ENCODE measurements around the gene DMGDH. TPM values are rescaled to one million over a fixed set of nuclear protein-coding genes. Genes with fewer than 3 reads are reported as not detected.

The DMGDH gene
- total and polyA plus RNA-seq, 2 donors (not counting 1 experiment from before 2014, with no cell fraction given), result 0.47 to 0.63 TPM

DNA sequence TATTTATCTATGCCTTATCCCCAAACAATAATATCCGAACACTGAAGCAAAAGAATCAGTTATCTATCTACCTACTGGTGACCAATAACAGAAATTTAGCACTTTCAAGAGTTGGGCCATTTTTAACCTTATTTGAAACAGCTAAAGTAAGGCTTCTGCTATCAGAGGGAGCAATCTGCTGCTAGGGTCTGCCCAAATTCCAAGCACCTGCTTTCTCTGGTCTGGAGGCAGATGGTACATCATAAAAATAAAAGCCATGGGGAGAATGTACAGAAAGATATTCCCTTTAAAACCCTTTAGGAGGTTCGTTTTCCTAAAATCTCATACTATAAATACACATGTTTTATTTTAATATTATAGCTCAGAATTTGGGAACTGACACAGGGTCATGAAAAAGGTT is 46.7 kb downstream of the DMGDH start:
- H3K4me2 ChIP-seq (replicated peaks; ENCODE audit: low read depth, low read length, poor library complexity, severe bottlenecking), result no peak overlapping the region
- H3K9ac ChIP-seq (ENCODE audit: low read length), result no peak overlapping the region
- no peak overlapping the region for H2AFZ ChIP-seq (ENCODE audit: insufficient read depth, low read depth, low read length, poor library complexity, severe bottlenecking)
- DNase-seq (no peak), ATAC-seq (ENCODE audit: low read depth) (no peak)
- peaks cover 0 to 18% (median 9%) of the 10 kb centered on the region in 4 experiments for H3K27me3 ChIP-seq (replicated peaks in 1 of 4; ENCODE audit: control extremely low read depth in 1 of 4, control insufficient read depth in 3 of 4, insufficient read depth in 4 of 4, low read length in 3 of 4)
- CTCF ChIA-PET, result interaction anchor here (0.6 to 7.4 kb wide), 16 partner anchors 10 to 834 kb away, joined by 3 to 85 read pairs (median 5); partner anchors contain the start of gene ARSB
- no peaks in the 10 kb centered on the region for H3K79me2 ChIP-seq (ENCODE audit: control insufficient read depth, insufficient read depth, low read length)
- no peak overlapping the region for H3K4me3 Mint-ChIP-seq
- H3K36me3 ChIP-seq (replicated peaks in 1 of 2; ENCODE audit: control extremely low read depth in 1 of 2, control insufficient read depth in 1 of 2, extremely low read depth in 1 of 2, insufficient read depth in 2 of 2, low read length in 1 of 2), result no peaks in the 10 kb centered on the region
- H4K20me1 ChIP-seq (ENCODE audit: control insufficient read depth, insufficient read depth, low read length, poor library complexity, severe bottlenecking), result no peaks in the 10 kb centered on the region
- no CpG with 5 or more reads among the region's 2 CpGs for WGBS (ENCODE audit: insufficient coverage)
- POLR2A ChIA-PET, result no interaction called here
- intact Hi-C loops (cut with micrococcal nuclease), result loop anchor here (10.0 kb wide), 1 partner anchor 512 kb away; no protein-coding TSS in a partner anchor
- H3K4me3 ChIP-seq (ENCODE audit: control extremely low read depth in 1 of 5, extremely low read depth in 1 of 5, insufficient read depth in 1 of 5, low read depth in 2 of 5, low read length in 4 of 5), result no peak overlapping the region
- no peak overlapping the region for H3K27ac Mint-ChIP-seq
- TF ChIP-seq, protein P1, sequence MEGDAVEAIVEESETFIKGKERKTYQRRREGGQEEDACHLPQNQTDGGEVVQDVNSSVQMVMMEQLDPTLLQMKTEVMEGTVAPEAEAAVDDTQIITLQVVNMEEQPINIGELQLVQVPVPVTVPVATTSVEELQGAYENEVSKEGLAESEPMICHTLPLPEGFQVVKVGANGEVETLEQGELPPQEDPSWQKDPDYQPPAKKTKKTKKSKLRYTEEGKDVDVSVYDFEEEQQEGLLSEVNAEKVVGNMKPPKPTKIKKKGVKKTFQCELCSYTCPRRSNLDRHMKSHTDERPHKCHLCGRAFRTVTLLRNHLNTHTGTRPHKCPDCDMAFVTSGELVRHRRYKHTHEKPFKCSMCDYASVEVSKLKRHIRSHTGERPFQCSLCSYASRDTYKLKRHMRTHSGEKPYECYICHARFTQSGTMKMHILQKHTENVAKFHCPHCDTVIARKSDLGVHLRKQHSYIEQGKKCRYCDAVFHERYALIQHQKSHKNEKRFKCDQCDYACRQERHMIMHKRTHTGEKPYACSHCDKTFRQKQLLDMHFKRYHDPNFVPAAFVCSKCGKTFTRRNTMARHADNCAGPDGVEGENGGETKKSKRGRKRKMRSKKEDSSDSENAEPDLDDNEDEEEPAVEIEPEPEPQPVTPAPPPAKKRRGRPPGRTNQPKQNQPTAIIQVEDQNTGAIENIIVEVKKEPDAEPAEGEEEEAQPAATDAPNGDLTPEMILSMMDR (IDR thresholded peaks at IDR 0.05), result no peak
- TF ChIP-seq EZH2 (IDR thresholded peaks at IDR 0.05; ENCODE audit: borderline replicate concordance, insufficient read depth, low read depth, low read length, poor library complexity, severe bottlenecking), result no peak
- H3K4me1 ChIP-seq (ENCODE audit: control insufficient read depth in 2 of 2, insufficient read depth in 2 of 2, low read length in 2 of 2), result peaks cover 6 to 12% of the 10 kb centered on the region in 2 donors
- peaks cover 8% of the 10 kb centered on the region for H3K4me1 Mint-ChIP-seq
- peaks cover 68% of the 10 kb centered on the region for H3K27me3 Mint-ChIP-seq
- H3K27ac ChIP-seq (ENCODE audit: low read length in 2 of 2), result no peak overlapping the region
- H3K9me3 Mint-ChIP-seq (ENCODE audit: insufficient read depth), result no peaks in the 10 kb centered on the region
- H3K9me3 ChIP-seq (ENCODE audit: control extremely low read depth in 1 of 3, control insufficient read depth in 2 of 3, insufficient read depth in 1 of 3, low read length in 2 of 3), result no peaks in the 10 kb centered on the region

GRCh38 chr5:79021753-79022152 is 47.7 kb downstream of the DMGDH start:
- DNase-seq (no peak), ATAC-seq (ENCODE audit: low read depth) (no peak)
- no peak overlapping the region for H3K27ac ChIP-seq (ENCODE audit: low read length in 2 of 2)
- TF ChIP-seq EZH2 (IDR thresholded peaks at IDR 0.05; ENCODE audit: borderline replicate concordance, insufficient read depth, low read depth, low read length, poor library complexity, severe bottlenecking), result no peak
- TF ChIP-seq, protein P1 (IDR thresholded peaks at IDR 0.05), result no peak
- H2AFZ ChIP-seq (ENCODE audit: insufficient read depth, low read depth, low read length, poor library complexity, severe bottlenecking), result no peak overlapping the region
- no peak overlapping the region for H3K27ac Mint-ChIP-seq
- H3K36me3 ChIP-seq (replicated peaks in 1 of 2; ENCODE audit: control extremely low read depth in 1 of 2, control insufficient read depth in 1 of 2, extremely low read depth in 1 of 2, insufficient read depth in 2 of 2, low read length in 1 of 2), result no peaks in the 10 kb centered on the region
- ChIA-PET CTCF (interaction anchor here (0.6 to 7.4 kb wide), 17 partner anchors 9 to 834 kb away, joined by 3 to 85 read pairs (median 4); partner anchors contain the start of gene ARSB), POLR2A (no interaction called here)
- H4K20me1 ChIP-seq (ENCODE audit: control insufficient read depth, insufficient read depth, low read length, poor library complexity, severe bottlenecking), result no peaks in the 10 kb centered on the region
- H3K4me3 ChIP-seq (ENCODE audit: control extremely low read depth in 1 of 5, extremely low read depth in 1 of 5, insufficient read depth in 1 of 5, low read depth in 2 of 5, low read length in 4 of 5), result no peak overlapping the region
- intact Hi-C loops (cut with micrococcal nuclease), result loop anchor here (1.0 to 10.0 kb wide), 4 partner anchors 37 to 513 kb away; partner anchors contain the start of gene ARSB
- peaks cover 6 to 12% of the 10 kb centered on the region in 2 donors for H3K4me1 ChIP-seq (ENCODE audit: control insufficient read depth in 2 of 2, insufficient read depth in 2 of 2, low read length in 2 of 2)
- peaks cover 8% of the 10 kb centered on the region for H3K4me1 Mint-ChIP-seq
- H3K4me3 Mint-ChIP-seq, result no peak overlapping the region
- no peaks in the 10 kb centered on the region for H3K79me2 ChIP-seq (ENCODE audit: control insufficient read depth, insufficient read depth, low read length)
- no peaks in the 10 kb centered on the region for H3K9me3 Mint-ChIP-seq (ENCODE audit: insufficient read depth)
- H3K4me2 ChIP-seq (replicated peaks; ENCODE audit: low read depth, low read length, poor library complexity, severe bottlenecking), result no peak overlapping the region
- H3K27me3 Mint-ChIP-seq, result peaks cover 61% of the 10 kb centered on the region
- H3K9me3 ChIP-seq (ENCODE audit: control extremely low read depth in 1 of 3, control insufficient read depth in 2 of 3, insufficient read depth in 1 of 3, low read length in 2 of 3), result no peaks in the 10 kb centered on the region
- no CpG with 5 or more reads among the region's 4 CpGs for WGBS (ENCODE audit: insufficient coverage)
- no peak overlapping the region for H3K9ac ChIP-seq (ENCODE audit: low read length)
- peaks cover 0 to 10% (median 10%) of the 10 kb centered on the region in 4 experiments for H3K27me3 ChIP-seq (replicated peaks in 1 of 4; ENCODE audit: control extremely low read depth in 1 of 4, control insufficient read depth in 3 of 4, insufficient read depth in 4 of 4, low read length in 3 of 4)
